Activated naive CD4-positive, alpha-beta T cell treated with anti-CD3 and anti-CD28 coated beads, Interleukin-2, amount 50 U/mL, for 72 hours (primary cell): Measurements from ENCODE around the gene KCNJ9. TPM values are rescaled to one million over a fixed set of nuclear protein-coding genes. Genes with fewer than 3 reads are reported as not detected.

ENCODE experiments used
- ATAC-seq, 2 donors: fragments of 150-1000 bp; cut with Tn5 transposase; 2 replicates each; pipeline ENCODE4 v1.10.0; 2021; ENCODE audit warnings: mild to moderate bottlenecking in 2 of 2, moderate library complexity in 2 of 2
- DNase-seq, 2 donors: peaks; one replicate each; pipeline ENCODE4 v3.0.0; 2021 to 2022; ENCODE audit warnings: low spot score in 2 of 2
- H3K27ac Mint-ChIP-seq, 2 donors: one replicate each; pipeline ENCODE4 v1.8.0; 2022; ENCODE audit warnings: mild to moderate bottlenecking in 2 of 2, mixed read lengths in 2 of 2
- H3K36me3 Mint-ChIP-seq, 2 donors: one replicate each; pipeline ENCODE4 v1.8.0; 2022; ENCODE audit warnings: mixed read lengths in 2 of 2
- H3K9me3 Mint-ChIP-seq, 2 donors: one replicate each; pipeline ENCODE4 v1.8.0; 2022; ENCODE audit warnings: mixed read lengths in 2 of 2
- total RNA-seq, 2 donors: library from RNA; stranded (reverse); gene quantifications; one replicate each; pipeline ENCODE4 v1.2.3, GENCODE V29; 2022

The KCNJ9 gene
- total RNA-seq, 2 donors from 2014 or later = 0.06 TPM; not detected in 1

GRCh38 chr1:160061369-160062229 lies 19.7 kb upstream of the KCNJ9 start:
- no peak for DNase-seq

DNA sequence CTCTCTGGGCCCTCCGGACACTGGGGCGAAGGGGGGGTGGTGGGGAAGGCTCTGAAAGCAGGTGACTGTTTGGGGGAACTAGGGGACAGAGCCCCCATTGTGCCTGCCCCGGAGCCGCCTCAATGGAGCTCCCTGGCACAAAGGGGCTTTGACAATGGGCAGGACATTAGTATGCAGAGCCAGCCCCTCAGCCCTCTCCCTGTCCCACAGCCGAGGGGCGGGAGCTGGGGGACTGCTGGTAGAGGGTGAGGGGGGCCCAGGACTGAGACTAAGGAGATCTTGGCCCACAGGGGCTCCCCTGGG lies 19.2 kb upstream of the KCNJ9 start:
- H3K9me3 Mint-ChIP-seq = no peaks in the 10 kb centered on the region
- no peaks in the 10 kb centered on the region for H3K36me3 Mint-ChIP-seq
- ATAC-seq = no peak
- DNase-seq = no peak
- H3K27ac Mint-ChIP-seq = no peak overlapping the region

More at GRCh38 chr1:160061369-160062229, 19.7 kb upstream of the KCNJ9 start:
- Mint-ChIP-seq H3K9me3 (no peaks in the 10 kb centered on the region), H3K27ac (no peak overlapping the region), H3K36me3 (no peaks in the 10 kb centered on the region)
- ATAC-seq = no peak

GRCh38 chr1:160063176-160063575 lies 18.2 kb upstream of the KCNJ9 start:
- no peaks in the 10 kb centered on the region for H3K36me3 Mint-ChIP-seq
- no peaks in the 10 kb centered on the region for H3K9me3 Mint-ChIP-seq
- DNase-seq = no peak
- no peak overlapping the region for H3K27ac Mint-ChIP-seq
- ATAC-seq = no peak

GRCh38 chr1:160064164-160064563 lies 17.2 kb upstream of the KCNJ9 start:
- Mint-ChIP-seq H3K36me3 (no peaks in the 10 kb centered on the region), H3K27ac (no peak overlapping the region), H3K9me3 (no peaks in the 10 kb centered on the region)
- ATAC-seq (no peak), DNase-seq (no peak)

DNA sequence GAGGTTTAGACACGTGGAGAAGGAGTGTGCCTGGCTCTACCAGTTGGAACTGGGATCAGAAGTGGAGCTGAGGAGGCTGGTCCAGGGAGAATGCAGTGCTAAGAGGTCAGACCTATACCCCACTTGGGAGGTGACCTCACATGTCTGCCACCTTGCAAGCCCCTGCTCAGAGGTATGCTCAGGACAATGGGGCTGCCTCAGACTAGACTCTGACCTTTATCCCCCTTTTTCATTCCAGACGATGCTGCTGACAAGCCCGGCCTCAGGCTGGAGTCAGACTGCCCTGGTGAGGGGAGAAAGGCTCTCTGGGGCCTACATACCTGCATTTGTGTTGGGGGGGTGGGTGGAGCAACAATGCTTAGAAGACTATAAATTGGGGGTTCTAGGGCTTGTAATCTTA lies 16.6 kb upstream of the KCNJ9 start:
- H3K36me3 Mint-ChIP-seq = no peaks in the 10 kb centered on the region
- DNase-seq = no peak
- ATAC-seq = no peak
- no peaks in the 10 kb centered on the region for H3K9me3 Mint-ChIP-seq
- H3K27ac Mint-ChIP-seq = no peak overlapping the region

DNA sequence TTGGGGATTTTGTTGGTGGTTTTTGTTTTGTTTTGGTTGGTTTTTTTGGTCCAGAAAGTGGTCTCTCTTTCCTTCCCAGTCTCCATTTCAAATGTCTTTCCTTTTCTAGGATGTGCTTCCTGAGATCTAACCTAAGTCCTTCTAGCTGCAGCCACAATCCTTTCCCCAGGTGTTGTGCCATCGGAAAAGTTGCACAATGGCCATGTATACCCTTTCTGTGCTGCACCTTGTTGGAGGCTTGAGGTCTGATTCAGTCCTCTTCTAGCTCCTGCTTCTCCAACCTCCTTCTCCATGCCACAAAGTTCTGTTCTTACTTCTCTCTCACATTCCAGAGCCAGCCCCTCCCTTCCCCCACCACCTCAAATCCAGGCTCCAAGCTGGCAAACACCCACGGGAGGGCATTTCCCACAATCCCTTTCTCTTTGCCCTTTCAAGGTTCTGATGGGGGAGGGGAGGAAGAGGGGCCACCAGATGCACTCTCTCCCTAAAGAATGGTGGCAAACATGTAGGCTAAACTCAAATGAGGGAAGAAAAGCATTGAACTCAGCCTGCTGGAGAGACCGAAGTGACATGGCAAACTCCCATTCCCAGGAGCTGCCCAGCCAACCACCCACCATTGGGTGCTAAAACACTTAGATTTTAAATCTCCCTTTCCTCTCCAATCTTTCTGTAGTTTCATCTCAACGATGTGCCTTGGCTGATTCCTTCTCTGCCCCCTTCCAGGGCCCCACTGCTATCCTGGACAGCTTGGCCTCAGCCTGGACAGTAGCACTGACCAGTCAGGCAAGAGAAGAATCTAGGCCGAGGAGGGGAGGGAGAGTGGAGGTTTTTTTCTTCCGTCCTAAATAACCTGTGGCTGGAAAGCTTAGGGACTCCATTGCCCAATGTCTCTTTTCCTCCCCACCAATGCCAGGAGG lies 14.3 kb upstream of the KCNJ9 start:
- Mint-ChIP-seq H3K36me3 (no peaks in the 10 kb centered on the region), H3K9me3 (no peaks in the 10 kb centered on the region), H3K27ac (no peak overlapping the region)
- no peak for DNase-seq
- no peak for ATAC-seq

DNA sequence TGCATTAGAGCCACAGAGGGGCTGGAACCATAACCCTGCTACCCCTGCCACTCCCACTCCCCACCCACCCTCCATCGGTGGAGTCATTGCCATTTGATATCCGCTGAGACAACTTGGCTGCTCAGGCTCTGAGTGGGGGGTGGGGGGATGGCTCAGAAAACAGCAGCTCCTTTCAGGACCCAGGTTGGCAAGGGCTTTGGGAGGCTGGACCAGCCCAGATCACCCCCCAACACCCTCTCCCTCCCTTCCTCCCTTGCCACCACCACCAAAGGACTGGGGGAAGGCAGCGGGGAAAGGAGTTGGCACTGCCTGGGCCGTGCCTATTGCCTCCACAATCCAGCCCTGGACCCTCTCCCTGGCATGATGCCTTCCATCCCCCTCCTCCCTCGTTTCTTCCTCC lies 13.1 kb upstream of the KCNJ9 start:
- no peak for ATAC-seq

GRCh38 chr1:160069460-160070231 lies 11.7 kb upstream of the KCNJ9 start, which contains the start of gene KCNJ10:
TSS of gene KCNJ10 (minus strand) at chr1:160070160. CDS start at chr1:160042532, 27,628 bp downstream.
- no peak for ATAC-seq
- no peaks in the 10 kb centered on the region for H3K9me3 Mint-ChIP-seq
- DNase-seq = no peak
- H3K36me3 Mint-ChIP-seq = no peaks in the 10 kb centered on the region
- H3K27ac Mint-ChIP-seq = peak within 1 kb of the TSS; percentile 17 to 46

More for the DNA sequence above, 13.1 kb upstream of the KCNJ9 start:
- no peak overlapping the region for H3K27ac Mint-ChIP-seq
- H3K36me3 Mint-ChIP-seq = no peaks in the 10 kb centered on the region
- DNase-seq = no peak
- H3K9me3 Mint-ChIP-seq = no peaks in the 10 kb centered on the region

DNA sequence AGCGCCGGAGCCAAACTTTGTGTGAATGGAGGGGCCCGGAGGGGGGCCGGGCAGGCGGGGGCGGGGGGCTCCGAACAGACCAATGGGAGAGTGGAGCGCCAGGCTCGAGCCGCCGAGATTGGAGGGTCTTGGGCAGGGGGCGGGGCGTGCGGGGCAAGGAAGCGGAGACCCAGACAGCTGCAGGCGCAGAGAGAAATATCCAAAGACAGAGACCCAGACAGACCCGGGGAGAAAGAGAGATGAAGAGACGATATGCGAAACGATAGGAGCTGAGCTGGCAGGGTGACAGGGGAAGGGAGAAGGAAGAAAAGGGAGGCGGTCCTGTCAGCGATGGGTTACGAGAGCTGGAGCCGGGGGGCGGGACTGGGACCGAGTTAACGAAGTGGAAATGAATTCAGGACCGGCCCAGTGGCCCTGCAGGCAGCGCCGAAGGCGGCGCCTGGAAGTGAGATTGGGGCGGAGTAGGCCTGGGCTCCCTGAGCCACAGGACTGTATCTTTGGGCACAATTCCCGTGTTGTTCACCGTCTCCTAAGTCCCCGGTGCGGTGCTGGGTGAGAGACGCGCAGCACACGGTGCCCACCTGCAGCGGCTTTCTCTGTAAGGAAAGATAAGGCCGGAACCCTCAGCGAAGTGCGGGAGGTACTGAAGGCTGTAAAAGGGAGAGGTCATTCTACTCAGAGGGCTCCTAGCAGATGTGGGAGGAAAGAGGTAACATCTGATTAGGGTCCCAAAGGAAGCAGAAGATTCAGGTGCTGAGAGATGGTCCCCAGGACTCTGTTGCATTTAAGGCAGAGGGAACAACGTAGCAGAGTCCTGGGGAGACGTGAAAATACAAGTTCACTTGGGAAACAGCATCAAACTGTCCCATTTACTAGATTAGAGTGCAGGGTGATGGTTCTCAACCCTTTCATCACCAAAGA lies 10.8 kb upstream of the KCNJ9 start:
- H3K9me3 Mint-ChIP-seq = no peaks in the 10 kb centered on the region
- DNase-seq = peak in 1 of 2 donors; percentile 55
- no peaks in the 10 kb centered on the region for H3K36me3 Mint-ChIP-seq
- H3K27ac Mint-ChIP-seq = peak overlapping the region; percentile 17 to 46
- ATAC-seq = peak; percentile 65 to 82

DNA sequence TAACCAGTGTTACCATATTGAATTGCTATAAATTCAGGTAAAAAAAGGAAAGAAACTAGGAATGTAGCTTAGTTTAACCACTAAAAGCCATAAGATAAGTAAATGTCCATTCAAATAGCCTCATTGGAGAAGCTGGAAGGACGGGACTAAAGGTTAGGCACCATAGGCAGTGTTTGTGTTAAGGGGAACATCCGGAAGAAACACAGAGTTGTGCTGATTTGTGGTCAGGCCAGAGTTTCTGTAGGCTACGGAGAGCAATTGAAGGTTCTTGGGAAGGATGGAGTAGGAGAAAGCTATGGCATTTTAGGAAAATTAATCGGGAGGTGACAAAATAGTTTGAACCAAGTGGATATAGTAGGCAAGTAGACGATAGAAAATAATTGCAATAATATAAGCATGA lies 10.0 kb upstream of the KCNJ9 start:
- no peaks in the 10 kb centered on the region for H3K36me3 Mint-ChIP-seq
- DNase-seq = no peak
- no peaks in the 10 kb centered on the region for H3K9me3 Mint-ChIP-seq
- no peak for ATAC-seq
- no peak overlapping the region for H3K27ac Mint-ChIP-seq

DNA sequence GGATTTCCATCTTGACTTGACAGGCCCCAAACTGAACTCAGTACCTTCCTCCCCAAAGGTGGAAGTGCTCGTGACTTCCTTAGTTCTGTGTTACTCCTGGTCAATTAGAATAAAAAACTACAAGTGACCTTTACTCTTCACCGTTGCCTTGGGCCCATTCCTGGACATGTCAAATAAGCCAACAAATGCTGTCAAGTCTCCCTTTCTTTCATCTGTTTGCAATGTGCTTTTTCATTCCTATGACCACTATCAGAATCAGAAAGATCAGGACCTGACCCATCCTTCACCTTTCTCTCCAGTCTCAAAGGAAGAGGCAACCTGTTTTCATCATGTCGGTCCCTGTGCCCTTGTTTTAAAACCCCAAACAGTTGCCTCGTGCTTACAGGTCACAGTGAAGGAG lies 6.5 kb upstream of the KCNJ9 start:
- Mint-ChIP-seq H3K27ac (no peak overlapping the region), H3K36me3 (no peaks in the 10 kb centered on the region), H3K9me3 (no peaks in the 10 kb centered on the region)
- DNase-seq (no peak), ATAC-seq (no peak)

GRCh38 chr1:160075836-160076235 lies 5.5 kb upstream of the KCNJ9 start:
- H3K27ac Mint-ChIP-seq = no peak overlapping the region
- H3K36me3 Mint-ChIP-seq = no peaks in the 10 kb centered on the region
- DNase-seq (no peak), ATAC-seq (no peak)
- H3K9me3 Mint-ChIP-seq = no peaks in the 10 kb centered on the region

GRCh38 chr1:160076295-160076694 lies 5.0 kb upstream of the KCNJ9 start:
- DNase-seq (no peak), ATAC-seq (no peak)
- no peak overlapping the region for H3K27ac Mint-ChIP-seq
- H3K9me3 Mint-ChIP-seq = no peaks in the 10 kb centered on the region
- no peaks in the 10 kb centered on the region for H3K36me3 Mint-ChIP-seq

DNA sequence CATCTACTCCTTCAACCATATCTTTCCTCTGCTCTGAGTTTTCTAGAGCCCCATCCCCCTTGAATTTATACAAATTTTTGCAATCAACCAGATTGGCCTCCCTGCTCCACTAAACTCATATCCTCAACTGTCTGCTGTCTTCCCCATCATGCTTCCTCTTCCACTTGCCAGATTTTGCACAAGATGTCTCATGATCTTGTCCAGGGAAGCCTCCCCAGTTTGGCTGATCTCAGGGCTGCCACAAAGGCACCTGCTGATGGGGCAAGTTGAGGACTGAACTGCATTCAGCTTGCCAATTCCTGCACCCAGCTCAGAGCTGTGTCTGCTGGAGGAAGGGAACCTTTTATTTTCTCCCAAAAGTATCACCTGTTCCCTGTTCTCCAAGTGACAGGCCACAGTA lies 3.9 kb upstream of the KCNJ9 start:
- ATAC-seq (no peak), DNase-seq (no peak)
- H3K36me3 Mint-ChIP-seq = no peaks in the 10 kb centered on the region
- H3K27ac Mint-ChIP-seq = no peak overlapping the region
- H3K9me3 Mint-ChIP-seq = no peaks in the 10 kb centered on the region

DNA sequence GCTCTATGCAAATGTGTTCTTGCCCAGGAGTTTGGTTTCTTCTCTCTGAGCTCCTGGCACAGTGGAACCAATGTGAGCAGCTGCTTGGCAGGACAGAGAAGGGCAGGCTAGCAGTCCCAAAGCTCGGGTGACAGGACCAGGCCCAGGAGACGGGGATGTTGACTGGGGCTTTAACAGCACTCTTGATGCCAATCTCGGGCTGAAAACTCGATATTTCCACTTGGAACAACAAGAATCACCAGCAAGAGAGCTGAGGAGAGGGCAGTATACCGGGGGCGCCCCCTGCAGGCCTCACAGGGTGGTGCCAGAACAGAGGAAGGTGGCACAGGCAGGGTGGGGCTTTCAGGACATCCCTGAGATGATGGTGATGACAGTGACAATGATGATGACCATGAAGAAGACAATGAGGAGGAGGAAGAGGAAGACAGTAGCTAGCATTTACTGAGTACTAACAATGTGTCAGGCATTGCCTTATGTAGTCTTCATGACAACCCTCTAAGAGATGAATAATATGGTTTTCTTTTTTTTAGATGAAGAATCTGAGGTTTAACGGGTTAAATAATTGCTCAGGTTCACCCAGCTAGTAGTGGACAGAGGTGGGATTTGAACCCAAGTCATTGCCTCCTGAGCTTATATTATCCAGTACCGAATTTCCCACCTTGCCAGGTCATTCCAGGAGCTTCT lies 2.7 kb upstream of the KCNJ9 start:
- H3K9me3 Mint-ChIP-seq = no peaks in the 10 kb centered on the region
- DNase-seq (peak in 1 of 2 donors; percentile 76), ATAC-seq (peak; percentile 85 to 86)
- H3K27ac Mint-ChIP-seq = peak overlapping the region in 1 of 2 donors; percentile 5
- no peaks in the 10 kb centered on the region for H3K36me3 Mint-ChIP-seq
